ENCODE measurements around the gene AGBL1. TPM values are rescaled to one million over a fixed set of nuclear protein-coding genes. Genes with fewer than 3 reads are reported as not detected.
A peak's percentile ranks its signal among the peaks of the same experiment; 100 is the strongest.

The AGBL1 gene
- total RNA-seq, 3 donors from 2014 or later: 0.10 to 0.32 TPM; not detected in 1

DNA sequence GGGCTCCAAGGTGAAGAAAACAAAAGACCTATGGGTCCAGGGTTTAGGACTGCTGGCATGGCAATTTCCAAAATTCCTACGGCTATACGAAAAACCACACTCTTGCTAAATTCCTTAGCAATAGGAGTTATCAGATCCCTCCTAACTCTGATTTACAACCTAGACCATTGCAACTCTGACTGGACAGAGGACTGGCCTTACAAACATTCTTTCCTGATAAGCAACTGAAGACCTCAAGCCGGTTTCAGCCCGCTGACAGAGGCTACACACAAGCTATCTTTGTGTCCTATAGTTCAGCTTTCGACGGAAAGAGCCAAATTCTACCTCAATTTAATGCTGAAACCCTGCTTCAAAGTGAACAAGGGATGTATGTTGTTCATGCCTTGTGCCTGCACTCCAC, 38.3 kb upstream of the AGBL1 start:
- H3K36me3 ChIP-seq (ENCODE audit: low read depth): no peaks in the 10 kb centered on the region
- ATAC-seq: no peak
- intact Hi-C loops (cut with DNase I, micrococcal nuclease): no loop called here
- no peaks in the 10 kb centered on the region for H3K4me1 ChIP-seq (ENCODE audit: low read depth)
- H3K9me3 ChIP-seq: no peaks in the 10 kb centered on the region
- TF ChIP-seq, protein P1, sequence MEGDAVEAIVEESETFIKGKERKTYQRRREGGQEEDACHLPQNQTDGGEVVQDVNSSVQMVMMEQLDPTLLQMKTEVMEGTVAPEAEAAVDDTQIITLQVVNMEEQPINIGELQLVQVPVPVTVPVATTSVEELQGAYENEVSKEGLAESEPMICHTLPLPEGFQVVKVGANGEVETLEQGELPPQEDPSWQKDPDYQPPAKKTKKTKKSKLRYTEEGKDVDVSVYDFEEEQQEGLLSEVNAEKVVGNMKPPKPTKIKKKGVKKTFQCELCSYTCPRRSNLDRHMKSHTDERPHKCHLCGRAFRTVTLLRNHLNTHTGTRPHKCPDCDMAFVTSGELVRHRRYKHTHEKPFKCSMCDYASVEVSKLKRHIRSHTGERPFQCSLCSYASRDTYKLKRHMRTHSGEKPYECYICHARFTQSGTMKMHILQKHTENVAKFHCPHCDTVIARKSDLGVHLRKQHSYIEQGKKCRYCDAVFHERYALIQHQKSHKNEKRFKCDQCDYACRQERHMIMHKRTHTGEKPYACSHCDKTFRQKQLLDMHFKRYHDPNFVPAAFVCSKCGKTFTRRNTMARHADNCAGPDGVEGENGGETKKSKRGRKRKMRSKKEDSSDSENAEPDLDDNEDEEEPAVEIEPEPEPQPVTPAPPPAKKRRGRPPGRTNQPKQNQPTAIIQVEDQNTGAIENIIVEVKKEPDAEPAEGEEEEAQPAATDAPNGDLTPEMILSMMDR (IDR thresholded peaks at IDR 0.05): no peak
- no peak overlapping the region for H3K4me3 ChIP-seq
- no peak for DNase-seq

DNA sequence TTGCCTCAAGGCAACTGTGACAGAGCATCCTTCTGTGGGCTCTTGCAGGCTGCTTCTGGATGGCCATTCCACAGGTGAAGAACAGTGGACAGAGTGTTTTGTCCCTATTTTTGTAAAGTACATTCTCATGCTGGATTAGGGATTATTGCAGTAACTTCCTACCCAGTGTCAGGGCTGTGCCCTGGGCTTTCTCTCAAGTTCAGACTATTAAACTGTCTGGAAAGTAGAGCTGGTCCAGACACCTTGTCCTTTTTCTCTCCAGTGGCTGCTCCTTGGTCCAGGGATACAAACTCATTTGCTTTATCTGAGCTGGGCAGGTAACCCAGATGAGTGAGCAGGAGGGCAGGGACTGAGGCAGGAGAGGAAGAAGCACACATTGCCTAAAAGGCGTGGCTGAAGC, 37.4 kb upstream of the AGBL1 start:
- DNase-seq: no peak
- intact Hi-C loops (cut with DNase I, micrococcal nuclease): no loop called here
- H3K9me3 ChIP-seq: no peaks in the 10 kb centered on the region
- TF ChIP-seq, protein P1 (IDR thresholded peaks at IDR 0.05): no peak
- ATAC-seq: no peak
- H3K4me1 ChIP-seq (ENCODE audit: low read depth): no peaks in the 10 kb centered on the region
- H3K36me3 ChIP-seq (ENCODE audit: low read depth): no peaks in the 10 kb centered on the region
- H3K4me3 ChIP-seq: no peak overlapping the region

DNA sequence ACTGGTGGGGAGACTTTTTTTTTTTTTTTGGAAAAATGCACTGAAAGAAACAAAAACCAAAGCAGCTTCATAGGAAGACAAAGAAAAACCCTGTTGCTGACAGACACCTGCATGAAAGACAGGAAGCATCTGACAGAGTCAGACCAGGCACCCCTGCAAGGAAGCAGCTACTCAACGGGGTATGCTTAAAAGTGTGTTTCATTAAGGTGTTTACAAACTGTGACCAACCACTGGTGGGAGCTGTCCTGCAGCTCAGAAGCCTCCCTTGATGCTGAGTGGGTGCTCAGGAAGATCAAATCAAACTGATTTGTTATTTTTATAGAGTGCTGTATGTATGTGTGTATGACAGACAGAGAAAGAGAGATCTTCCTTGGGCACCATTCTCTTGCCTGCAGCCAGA, 34.7 kb upstream of the AGBL1 start:
- no peaks in the 10 kb centered on the region for H3K36me3 ChIP-seq (ENCODE audit: low read depth)
- no peaks in the 10 kb centered on the region for H3K9me3 ChIP-seq
- H3K4me1 ChIP-seq (ENCODE audit: low read depth): no peaks in the 10 kb centered on the region
- ATAC-seq (no peak), DNase-seq (no peak)
- no peak overlapping the region for H3K4me3 ChIP-seq
- intact Hi-C loops (cut with DNase I, micrococcal nuclease): no loop called here
- TF ChIP-seq, protein P1 (IDR thresholded peaks at IDR 0.05): no peak

DNA sequence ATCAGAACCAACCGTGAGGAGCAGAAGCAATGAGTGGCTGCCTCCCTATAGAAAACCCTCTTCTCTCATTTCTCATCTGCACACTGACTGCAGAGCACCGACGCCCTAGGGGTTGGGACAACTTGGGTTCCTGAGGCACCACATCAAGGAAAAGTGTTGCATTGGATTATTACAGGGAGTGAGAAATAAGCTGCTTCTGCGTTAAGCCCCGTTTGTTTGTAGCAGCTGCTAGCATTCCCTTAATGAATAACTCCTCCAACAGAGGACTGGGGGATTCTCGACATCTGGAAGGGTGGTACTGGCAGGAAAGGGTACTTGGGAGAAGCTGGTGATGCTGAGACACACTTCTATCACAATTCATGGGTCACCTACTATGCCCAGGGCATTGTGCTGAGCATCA, 25.3 kb upstream of the AGBL1 start:
- Histone ChIP-seq H3K9me3 (no peaks in the 10 kb centered on the region), H3K4me3 (no peak overlapping the region), H3K4me1 (ENCODE audit: low read depth) (no peaks in the 10 kb centered on the region), H3K36me3 (ENCODE audit: low read depth) (no peaks in the 10 kb centered on the region)
- DNase-seq: no peak
- intact Hi-C loops (cut with DNase I, micrococcal nuclease): no loop called here
- no peak for ATAC-seq
- TF ChIP-seq, protein P1 (IDR thresholded peaks at IDR 0.05): no peak

DNA sequence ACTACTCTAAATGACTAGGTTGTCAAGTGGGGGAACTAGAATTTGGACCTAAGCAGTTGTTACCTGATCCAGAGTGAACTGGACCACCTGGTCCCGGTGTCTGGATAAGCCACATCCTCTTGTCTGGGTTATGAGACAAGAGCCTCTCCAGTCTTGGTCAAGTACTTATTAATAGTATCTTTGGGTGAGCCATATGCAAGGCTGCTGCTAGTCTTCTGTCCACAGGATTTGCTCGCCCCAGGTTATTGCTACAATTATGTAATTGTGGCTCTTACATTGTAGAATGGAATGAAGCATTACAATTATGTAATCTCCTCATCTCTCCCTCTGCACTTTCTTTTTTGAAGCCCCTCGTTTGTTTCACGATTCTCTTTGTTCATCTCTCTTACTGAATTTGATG, 24.0 kb upstream of the AGBL1 start:
- TF ChIP-seq, protein P1 (IDR thresholded peaks at IDR 0.05): no peak
- H3K36me3 ChIP-seq (ENCODE audit: low read depth): no peaks in the 10 kb centered on the region
- no peaks in the 10 kb centered on the region for H3K9me3 ChIP-seq
- intact Hi-C loops (cut with DNase I, micrococcal nuclease): no loop called here
- H3K4me1 ChIP-seq (ENCODE audit: low read depth): no peaks in the 10 kb centered on the region
- H3K4me3 ChIP-seq: no peak overlapping the region
- peak in 1 of 3 donors; percentile 8 for DNase-seq
- ATAC-seq: no peak

DNA sequence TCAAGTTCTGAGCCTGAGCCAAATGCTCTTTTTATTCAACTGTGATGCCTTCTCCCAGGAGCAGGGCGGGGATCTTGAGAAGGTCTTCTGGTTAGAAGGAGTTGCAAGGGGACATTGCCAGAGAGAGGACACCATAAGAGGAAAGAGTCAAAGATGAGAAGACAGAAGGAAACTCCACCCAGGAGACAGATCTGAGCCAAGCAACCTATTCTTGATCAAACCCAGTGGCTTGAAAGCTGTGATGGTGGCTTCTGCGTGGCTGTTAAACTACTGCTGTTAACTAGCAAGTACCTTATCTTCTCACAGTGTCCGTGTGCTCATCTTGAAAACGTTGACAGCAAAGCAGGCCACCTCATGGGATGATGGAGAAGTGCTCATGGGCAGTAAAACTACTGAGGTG, 19.8 kb upstream of the AGBL1 start:
- no peak for DNase-seq
- no peaks in the 10 kb centered on the region for H3K4me1 ChIP-seq (ENCODE audit: low read depth)
- intact Hi-C loops (cut with DNase I, micrococcal nuclease): no loop called here
- TF ChIP-seq, protein P1 (IDR thresholded peaks at IDR 0.05): no peak
- H3K4me3 ChIP-seq: no peak overlapping the region
- H3K9me3 ChIP-seq: no peaks in the 10 kb centered on the region
- no peak for ATAC-seq
- H3K36me3 ChIP-seq (ENCODE audit: low read depth): no peaks in the 10 kb centered on the region

Data from mucosa of descending colon (tissue), 3 donors.